ENCODE results near the gene CCP110.
"Not testable (repeated sequence)": the region's sequence is repeated elsewhere in the genome, so short reads cannot be mapped to it uniquely, and the experiment has no call there.

Gene CCP110

GRCh38 chr16:19512297-19512696, 11.4 kb upstream of the CCP110 start:
- no peak for DNase-seq

DNA sequence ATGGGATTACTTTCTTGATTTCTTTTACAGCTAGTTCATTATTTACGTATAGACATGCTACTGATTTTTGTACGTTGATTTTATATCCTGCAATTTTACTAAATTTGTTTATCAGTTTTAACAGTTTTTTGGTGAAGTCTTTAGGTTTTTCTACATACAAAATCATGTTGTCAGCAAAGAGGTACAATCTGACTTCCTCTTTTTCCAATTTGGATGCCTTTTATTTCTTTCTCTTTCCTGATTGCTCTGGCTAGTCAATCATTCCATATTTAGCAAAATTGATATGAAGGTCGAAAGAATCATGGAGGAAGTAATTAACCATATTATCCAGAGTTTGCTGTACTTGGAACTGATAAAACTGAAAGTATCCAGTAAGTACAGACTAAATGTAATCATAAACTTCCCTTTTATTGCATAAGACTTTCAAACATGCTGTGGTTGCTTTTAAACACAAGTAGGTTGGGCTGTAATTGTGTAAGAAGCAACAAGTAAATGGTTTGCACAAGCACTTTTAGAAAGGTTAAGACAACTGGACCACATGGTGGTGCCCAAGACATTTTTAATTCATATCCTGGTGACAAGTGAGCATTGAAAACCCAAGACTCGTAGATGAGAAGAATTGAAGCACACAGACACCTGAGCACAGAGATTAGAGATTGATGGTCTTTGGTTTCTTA, 10.2 kb upstream of the CCP110 start:
- DNase-seq: peak; percentile 95

- peak; percentile 8 for DNase-seq
These were observed 8.0 kb upstream of the CCP110 start for GRCh38 chr16:19515757-19516156.

DNA sequence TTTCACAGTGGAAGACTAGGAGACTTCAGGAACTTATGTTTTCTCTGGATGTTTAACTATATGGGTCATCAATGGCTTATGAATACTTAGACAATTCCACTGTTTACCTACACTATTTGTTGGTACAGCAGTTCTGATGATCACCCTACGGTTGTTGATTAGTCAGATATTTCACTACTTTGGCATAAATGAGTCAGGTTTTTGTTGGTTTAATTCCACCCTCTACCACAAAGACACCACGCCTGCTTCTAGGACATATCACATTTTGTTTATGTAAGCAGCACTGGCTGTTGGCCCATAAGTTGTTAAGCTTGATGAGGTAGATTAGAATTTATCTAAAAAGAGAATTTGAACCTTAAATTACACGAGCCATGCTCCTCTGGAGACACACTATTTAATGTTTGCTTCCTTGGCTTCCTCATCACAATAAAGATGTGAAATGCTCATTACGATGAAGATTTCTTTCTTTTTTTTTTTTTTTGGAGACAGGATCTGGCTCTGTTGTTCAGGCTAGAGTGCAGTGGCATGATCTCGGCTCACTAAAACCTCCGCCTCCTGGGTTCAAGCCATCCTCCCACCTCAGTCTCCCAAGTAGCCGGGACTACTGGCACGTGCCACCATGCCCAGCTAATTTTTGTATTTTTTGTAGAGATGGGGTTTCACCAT, 6.2 kb upstream of the CCP110 start:
- DNase-seq: peak; percentile 34

GRCh38 chr16:19518388-19518787, 5.4 kb upstream of the CCP110 start:
- DNase-seq: no peak

DNA sequence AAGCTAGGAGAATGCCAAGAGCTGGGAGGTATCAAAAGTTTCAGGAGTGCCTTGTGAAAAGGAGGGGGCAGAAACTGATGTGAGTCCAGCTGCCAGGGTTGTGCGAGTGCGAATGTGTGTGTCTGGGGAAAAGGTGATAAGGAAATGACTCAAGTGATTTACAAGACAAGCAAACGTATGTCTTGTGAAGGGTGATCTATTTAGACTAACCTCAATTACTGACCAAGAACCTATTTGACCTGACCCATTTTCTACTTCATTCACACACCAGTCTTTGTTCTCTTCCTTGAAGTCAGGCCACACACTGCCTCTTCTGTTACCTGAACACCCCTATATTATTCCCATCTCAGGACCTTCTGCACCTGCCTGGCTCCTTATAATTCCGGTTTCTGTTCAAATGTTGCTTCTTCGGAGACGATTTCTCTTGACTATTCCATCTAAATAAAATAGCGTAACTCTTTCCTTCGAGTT, 2.8 kb upstream of the CCP110 start:
- no peak for DNase-seq

DNA sequence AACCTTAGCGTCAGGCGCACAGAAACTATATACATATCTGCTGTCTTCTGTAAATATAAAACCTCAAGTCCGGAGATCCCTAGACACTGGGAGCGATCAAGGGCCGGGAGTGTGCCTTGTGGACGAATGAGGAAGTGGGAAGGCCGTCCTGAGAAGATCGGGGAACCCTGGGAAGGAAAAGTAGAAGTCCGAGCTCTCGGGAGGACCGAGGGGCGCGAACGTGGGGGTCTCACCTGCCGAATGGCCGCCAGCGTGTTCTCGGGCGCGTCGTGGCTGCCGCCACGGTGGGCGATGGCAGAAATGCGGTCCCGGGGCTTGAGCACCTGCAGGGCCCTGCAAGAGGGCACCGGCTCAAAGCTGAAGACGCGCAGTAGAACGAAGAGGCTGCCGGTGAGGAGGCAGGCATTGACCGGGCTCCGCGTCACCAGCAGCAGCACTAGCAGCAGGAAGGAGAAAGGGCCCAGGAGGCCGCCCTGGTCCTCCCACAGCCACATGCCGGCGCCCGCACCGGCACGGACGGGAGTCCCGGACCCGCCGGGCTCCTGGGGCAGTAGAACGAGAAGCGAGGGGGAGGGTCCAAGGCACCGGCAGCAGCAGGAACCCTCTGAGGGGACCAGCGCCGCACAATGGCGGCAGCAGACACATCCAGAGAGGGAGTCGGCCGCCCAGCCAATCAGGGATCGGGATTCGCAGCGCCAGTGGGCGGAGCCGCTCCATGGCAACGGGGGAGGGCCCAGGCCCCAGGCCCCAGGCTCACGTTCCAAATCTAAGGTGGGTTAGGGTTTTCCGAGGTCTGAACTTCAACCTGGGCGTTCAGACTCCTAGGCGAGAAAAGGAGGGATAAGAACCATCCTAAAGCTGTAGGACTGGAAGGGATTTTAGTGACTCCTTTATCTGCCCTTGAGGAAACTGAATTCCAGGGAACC, 2.0 kb upstream of the CCP110 start, which contains the start of gene GDE1:
GDE1 (minus strand) TSS at position 628 of the 926 bp plus-strand sequence; CDS start at position 494, 134 bp downstream.
- DNase-seq: peak; percentile 89

- no peak for DNase-seq
These were observed 1.4 kb upstream of the CCP110 start for GRCh38 chr16:19522397-19522732.

DNA sequence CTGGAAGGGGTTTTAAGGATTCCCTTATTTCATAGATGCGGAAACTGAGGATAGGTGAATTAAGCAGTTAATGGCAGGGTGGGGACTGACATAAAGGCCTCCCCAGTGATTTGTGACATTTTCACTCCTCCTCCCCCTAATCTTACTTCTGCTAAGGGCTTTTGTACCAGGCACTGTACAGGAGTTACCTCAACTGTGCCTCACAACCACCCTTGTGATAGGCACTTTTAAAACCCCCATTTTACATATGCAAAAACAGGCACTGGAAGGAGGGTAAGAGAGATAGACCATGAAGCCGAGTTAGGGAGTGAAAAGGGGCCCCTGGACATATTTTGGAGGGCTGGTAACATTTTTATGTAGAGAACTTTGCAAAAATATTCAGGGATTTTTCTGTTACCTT, 982 bp upstream of the CCP110 start:
- DNase-seq: no peak

- DNase-seq: no peak
These were observed 571 bp upstream of the CCP110 start for GRCh38 chr16:19523184-19523558.

- DNase-seq: no peak
These were observed 544 bp downstream of the CCP110 start for GRCh38 chr16:19524356-19524615.

DNA sequence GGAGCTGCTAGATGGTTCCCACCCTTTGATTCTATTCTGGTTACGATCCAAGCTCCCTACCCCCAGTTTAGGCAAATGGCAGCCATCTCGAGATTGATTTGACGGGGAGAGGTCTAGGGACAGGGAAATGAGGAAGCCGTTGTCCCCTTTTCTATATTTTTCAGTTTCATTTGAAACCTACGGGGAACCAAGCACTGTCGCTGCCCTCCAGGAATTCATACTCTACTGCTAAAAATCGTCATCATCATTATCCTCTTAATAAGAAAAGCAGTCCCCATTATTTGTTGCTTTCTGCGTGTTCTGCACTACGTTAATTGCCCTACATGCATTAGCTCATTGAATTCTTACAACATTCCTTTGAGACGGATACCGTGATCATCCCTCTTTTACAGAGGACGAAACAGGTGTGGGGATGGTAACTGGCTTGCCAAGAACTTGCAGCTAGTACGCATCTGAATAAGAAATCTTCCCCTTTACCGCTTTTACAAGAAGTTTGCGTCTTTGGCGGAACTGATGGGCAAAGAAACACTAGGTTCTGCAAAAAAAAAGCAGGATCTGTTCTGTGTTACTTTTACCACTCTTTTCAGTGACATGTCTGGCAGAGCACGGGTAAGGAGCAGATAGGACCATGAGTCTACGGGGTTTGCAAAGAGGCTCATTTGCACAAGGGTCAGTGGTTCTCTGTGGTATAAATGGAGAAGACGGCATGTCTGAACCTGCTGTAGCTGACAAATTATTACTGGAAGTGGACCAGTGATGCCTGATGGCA, 1.1 kb downstream of the CCP110 start:
- peak; percentile 50 for DNase-seq

DNA sequence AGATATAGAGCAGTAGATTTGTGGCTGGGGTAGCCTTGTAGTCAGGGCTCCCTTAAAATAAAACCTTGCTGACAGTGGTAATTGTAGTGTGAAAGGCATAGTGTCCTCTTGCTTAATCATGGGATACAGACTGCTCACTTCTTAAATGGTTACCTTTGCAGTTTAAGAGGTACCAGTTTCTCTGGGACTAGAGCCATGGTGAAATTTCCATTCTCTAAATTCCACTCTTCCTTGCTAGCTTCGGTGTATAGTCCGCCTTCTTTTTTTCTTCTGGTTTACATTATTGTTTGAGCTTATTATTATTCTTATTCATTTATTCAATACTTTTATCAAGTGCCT, 1.6 kb downstream of the CCP110 start:
- DNase-seq: no peak

- DNase-seq: no peak
These were observed 3.4 kb downstream of the CCP110 start for GRCh38 chr16:19527161-19527560.

- no peak for DNase-seq
These were observed 4.9 kb downstream of the CCP110 start for GRCh38 chr16:19528666-19529065.

GRCh38 chr16:19532601-19533000, 8.9 kb downstream of the CCP110 start:
- no peak for DNase-seq

- DNase-seq: no peak
These were observed 16.7 kb downstream of the CCP110 start for GRCh38 chr16:19540241-19540970.

GRCh38 chr16:19542138-19542821, 18.5 kb downstream of the CCP110 start:
- DNase-seq: no peak

DNA sequence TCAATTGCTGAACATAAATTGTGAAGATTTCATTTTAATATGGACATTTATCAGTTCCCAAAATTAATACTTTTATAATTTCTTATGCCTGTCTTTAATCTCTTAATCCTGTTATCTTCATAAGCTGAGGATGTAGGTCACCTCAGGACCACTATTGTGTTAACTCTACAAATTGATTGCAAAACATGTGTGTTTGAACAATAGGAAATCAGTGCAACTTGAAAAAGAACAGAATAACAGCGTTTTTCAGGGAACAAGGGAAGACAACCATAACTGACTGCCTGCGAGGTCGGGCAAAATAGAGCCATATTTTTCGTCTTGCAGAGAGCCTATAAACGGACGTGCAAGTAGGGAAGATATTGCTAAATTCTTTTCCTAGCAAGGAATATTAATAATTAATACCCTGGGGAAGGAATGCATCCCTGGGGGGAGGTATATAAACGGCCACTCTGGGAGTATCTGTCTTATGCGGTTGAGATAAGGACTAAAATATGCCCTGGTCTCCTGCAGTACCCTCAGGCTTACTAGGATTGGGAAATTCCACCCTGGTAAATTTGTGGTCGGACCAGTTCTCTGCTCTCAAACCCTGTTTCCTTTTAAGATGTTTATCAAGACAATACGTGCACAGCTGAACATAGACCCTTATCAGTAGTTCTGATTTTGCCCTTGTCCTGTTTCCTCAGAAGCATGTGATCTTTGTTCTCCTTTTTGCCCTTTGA, 19.7 kb downstream of the CCP110 start:
- DNase-seq: not testable (repeated sequence)

- DNase-seq: no peak
These were observed 24.4 kb downstream of the CCP110 start for GRCh38 chr16:19548144-19548543.

GRCh38 chr16:19549673-19550072, 25.9 kb downstream of the CCP110 start:
- DNase-seq: no peak

All from inflammatory macrophage treated with lipopolysaccharide for 4 hours (primary cell).